Measurements from ENCODE around the gene IRAK1.

IRAK1 gene

DNA sequence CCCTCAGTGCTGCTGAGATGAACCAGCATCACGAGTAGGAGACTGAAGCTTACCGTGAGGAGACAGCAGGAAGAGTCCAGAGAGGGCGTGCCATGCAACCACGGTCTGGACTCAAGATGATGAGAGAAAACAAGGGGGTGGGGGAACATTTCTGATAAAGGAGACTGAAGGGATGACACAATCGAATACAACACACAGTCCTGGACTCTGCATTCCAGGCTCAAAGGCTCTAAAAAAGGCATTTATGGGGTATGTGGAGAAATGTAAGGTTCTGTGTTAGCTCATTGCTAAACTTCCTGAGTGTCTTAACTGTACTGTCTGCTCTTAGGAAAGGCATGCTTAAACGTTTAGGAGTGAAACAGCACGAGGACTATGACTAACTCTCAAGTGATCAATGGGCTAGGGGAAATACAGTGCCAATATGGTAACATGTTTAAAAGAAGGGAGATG is 20.6 kb upstream of the IRAK1 start:
- no peak for DNase-seq

GRCh38 chrX:154039577-154039976 is 19.9 kb upstream of the IRAK1 start:
- DNase-seq, result no peak

- DNase-seq, result no peak
These were observed 19.0 kb upstream of the IRAK1 start for GRCh38 chrX:154038656-154039055.

GRCh38 chrX:154037754-154038153 is 18.1 kb upstream of the IRAK1 start:
- DNase-seq, result no peak

GRCh38 chrX:154036513-154036912 is 16.8 kb upstream of the IRAK1 start:
- no peak for DNase-seq

- DNase-seq, result no peak
These were observed 14.1 kb upstream of the IRAK1 start for GRCh38 chrX:154033848-154034247.

- no peak for DNase-seq
These were observed 13.0 kb upstream of the IRAK1 start for GRCh38 chrX:154032653-154033052.

DNA sequence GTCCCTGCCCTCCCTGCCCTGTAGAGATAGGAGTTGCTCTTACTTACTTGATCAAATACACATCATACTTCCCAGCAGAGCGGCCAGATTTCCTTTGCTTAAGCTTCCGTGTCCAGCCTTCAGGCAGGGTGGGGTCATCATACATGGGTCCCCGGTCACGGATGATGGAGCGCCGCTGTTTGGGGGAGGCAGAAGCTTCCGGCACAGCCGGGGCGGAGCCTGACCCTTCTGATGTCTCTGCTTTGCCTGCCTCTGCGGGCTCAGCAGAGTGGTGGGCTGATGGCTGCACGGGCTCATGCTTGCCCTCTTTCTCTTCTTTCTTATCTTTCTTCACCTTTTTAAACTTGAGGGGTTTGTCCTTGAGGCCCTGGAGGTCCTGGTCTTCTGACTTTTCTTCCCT is 12.5 kb upstream of the IRAK1 start:
- DNase-seq, result no peak

GRCh38 chrX:154030715-154031305 is 11.1 kb upstream of the IRAK1 start:
- no peak for DNase-seq

DNA sequence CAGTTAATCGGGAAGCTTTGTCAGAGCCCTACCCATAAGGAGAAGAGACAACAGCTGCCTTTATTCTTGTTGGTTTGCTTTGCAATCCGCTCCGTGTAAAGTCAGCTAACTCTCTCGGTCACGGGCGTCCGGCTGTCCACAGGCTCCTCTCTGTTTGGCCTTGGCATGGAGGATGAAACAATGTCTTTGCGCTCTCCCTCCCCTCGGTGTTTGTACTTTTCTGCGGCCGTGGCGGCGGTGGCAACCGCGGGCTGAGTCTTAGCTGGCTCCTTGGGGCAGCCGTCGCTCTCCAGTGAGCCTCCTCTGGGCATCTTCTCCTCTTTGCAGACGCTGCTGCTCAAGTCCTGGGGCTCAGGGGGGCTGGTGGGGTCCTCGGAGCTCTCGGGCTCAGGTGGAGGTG is 10.6 kb upstream of the IRAK1 start:
- DNase-seq, result no peak

- no peak for DNase-seq
These were observed 9.7 kb upstream of the IRAK1 start for GRCh38 chrX:154029439-154029838.

GRCh38 chrX:154028502-154029184 is 8.9 kb upstream of the IRAK1 start:
- no peak for DNase-seq

DNA sequence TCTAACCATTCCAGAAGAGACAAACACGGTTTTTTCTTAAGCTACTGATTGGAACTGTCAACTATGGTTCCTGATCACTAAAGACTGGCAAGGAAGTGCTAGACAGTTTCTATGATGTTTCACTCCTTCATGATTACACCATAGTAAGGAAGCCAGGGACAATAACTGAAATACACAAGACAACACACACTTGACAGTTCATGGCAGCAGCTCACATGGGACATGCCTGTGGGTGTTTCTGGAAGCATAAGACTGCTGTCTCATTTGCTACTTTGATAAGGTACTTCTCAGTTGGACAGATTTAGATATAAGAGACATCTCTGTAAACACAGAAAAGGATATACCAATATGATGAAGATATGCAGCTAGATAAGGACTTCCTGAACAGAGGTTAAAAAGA is 8.3 kb upstream of the IRAK1 start:
- DNase-seq, result no peak

DNA sequence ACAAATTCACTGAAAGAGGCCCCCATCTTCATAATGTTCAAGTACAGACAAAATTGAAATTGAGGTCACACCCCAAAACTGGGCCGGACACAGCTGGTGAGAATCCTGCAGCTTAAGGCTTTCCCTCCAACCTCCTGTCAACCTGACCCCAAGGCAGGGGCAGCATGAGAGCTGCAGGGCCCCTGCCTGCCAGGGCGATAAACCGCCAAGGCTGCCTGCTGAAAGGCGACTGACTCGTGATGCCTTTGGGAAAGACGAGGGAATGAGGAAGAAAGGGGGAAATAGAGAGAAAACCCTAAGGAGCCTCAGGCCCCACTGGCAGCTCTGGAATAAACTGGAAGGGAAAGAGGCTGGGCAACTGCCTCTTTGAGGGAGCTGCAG is 7.3 kb upstream of the IRAK1 start:
- no peak for DNase-seq

DNA sequence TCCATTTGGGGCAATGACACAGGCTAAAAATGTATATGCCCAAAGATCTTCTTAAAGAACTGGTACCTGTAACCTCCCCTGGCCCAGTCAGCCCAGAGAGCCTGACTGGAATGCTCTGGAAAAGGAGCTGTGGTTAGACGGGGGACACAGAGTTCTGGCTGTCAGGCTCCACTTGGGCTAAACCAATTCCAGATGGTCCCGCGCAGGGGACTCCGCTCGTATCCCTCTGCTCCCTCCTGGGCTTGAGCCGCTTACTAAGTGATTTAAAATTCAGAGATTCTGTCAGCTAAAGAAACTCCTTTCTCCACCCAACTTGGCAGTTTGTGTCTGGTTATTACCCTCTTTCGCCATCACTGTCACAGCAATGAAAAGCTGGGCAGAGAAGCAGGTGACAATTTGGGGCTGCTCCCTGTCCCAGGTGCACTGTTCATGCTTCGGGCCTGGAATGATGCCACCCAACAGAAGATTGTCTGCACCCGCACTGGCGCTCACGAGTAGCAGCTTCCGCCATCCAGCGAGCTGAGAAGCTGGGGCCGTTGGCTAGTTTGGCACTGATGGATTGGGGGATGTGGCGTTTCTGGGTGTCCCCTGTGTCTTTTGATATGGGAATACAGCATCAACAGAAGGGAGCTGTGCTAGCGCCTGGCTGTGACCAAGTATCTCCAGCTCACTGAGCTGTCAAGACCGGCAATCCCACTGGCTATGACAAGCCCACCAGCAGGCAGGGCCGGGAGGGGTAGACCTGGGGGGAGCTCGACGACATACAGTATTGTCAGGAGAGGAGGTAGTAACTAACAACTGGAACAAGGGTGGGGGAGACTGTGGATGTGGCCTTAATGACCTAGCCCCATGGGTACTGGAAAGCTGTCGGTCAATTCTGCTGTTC is 6.7 kb upstream of the IRAK1 start:
- DNase-seq, result no peak

DNA sequence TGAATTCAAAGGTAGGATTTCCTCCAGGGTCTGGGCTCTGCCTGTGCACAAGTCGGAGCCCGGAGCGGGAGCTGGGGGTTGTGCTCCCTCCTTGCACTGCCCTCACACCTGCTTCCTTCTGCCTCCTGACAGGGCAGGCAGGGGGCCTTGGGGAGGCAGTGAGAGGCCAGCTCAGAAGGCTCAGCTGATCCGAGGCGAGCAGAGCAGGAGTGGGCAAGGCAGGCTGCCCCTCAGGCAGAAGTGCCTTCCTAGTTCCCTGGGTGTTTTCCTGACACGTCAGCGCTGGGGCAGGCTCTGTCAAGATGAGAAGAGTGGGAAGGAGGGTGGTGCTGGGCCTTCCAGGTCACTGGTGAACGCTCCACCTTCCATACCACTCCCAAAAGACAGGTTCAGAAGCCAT is 5.5 kb upstream of the IRAK1 start:
- no peak for DNase-seq

DNA sequence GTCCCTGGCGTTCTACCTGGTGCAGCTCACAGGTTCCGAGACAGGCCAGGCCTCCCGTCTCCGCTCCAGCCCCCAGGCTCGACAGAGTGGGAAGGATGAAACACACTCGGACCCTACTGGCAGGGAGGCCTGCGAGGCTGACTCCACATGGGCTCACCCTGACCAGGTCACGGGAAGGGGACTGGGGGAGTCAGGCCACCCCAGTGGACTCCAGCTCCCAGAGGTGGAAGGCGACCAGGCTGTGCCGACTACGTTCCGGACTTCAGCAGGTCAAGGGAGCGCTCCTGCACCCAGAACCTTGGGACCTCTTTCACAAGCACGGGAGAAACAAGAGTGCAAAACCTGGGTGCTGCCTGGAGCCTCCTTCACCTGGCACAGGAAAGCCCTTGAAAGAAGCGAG is 4.6 kb upstream of the IRAK1 start:
- no peak for DNase-seq

- DNase-seq, result no peak
These were observed 3.7 kb upstream of the IRAK1 start for GRCh38 chrX:154023276-154024000.

DNA sequence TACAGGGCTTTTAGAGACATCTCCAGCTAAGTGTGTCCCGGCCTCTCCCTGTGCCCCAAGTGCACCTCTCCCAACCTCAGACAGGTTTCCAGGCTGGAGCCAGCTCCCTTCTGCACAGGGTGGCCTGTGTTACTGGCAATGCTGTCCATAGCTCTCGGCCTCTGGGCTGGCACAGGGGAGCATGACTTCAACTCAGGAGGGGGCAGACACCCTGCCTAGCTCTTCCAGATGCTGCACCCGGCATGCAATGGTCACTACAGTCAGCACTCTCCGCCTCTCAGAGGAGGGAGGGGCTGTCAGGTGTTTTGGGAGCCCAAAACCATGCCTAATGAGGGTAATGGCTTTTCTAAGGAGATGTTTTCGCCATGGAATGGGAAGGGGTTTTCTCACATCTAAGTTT is 2.4 kb upstream of the IRAK1 start:
- no peak for DNase-seq

GRCh38 chrX:154021131-154021611 is 1.5 kb upstream of the IRAK1 start:
- no peak for DNase-seq

DNA sequence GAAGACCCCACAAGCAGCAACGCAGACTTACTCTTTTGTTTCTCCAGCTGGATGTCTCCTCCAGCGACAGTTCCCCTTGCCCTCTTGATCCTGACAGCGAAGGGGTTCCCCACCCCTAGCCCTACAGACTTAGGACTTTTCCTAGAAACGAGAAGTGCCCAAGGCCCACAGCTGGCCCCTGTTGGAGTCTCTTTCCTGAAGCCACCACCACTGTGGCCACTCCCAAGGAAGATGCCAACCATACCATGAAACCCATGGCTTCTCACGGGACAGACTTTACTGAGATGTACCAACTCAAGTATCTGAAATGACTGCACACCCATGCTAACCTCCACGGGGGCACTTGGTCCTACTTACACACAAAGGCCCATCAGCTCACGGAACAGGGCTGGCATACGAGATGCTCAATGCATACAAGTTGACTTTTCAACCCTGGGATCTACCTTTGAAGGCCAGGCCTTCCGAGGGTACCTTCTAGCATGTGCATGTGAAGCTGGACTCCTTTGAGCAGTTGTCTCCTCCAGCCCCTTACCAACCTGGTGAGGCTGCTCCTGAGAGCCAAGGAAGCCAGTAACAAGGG is 924 bp upstream of the IRAK1 start:
- DNase-seq, result no peak

DNA sequence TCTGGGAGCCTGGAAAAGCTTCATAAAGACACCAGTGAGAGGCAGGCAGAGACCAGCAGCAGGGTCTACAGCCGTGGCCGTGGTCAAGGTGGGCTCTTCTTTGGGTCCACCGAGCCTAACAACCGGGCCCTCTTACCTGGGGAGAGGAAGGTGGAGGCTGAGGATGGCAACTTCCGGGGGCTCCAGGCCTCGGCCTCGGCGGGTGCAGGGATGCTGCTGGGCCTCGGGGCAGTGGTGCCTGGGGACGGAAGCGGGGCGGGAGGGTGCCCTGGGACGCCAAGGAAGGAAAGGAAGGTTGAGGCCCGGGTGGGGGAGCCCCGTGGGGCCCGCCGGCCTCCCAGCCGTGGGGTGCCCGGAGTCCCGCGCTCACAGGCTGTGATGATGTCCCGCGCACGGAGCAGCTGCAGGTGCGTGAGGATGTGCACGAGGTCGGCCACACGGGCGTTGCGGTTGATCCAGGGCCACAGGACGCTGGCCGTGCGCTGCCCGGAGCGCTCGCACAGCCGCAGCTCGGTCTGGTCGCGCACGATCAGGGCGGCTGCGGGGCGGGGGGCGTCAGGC is 561 bp downstream of the IRAK1 start:
- DNase-seq, result peak; percentile 12
